ENCODE results near the gene ADGRG6.

The ADGRG6 gene

DNA sequence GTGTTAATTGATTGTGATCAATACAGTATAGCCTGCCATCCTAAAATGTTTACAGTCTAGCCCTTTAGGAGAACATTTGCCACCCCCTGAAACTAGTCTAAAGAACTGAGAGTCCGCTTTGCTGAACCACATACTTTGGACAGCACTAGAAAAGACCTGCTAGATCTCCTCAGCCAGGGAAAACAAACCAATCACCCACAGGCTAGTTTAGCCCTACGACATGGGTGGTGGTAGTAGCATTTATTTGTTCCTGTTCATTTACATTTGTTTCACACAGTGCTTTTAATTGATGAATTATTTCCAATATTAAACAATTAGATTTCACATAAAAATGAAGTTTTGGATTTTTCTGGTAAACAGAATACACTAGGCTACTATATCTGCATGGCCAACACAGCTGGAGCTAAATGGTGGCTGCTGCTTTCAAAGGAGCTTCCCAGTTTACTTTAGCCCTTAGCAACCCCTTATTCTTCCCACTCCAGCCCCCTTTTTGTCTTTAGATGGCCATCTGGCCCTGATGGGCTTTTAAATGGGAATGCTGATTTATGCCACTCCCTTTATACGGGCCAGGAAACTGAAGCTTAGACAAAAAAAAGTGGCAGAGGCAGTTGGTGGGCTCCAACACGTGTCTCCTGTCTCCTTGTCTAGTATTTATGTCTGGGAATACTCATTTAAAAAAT is 72.4 kb downstream of the ADGRG6 start:
- no peak for DNase-seq
- TF ChIP-seq GATA1 (IDR thresholded peaks at IDR 0.05; ENCODE audit: low read depth, low read length) = no peak
- TF ChIP-seq POLR2A (IDR thresholded peaks at IDR 0.05; ENCODE audit: low read length) = no peak

DNA sequence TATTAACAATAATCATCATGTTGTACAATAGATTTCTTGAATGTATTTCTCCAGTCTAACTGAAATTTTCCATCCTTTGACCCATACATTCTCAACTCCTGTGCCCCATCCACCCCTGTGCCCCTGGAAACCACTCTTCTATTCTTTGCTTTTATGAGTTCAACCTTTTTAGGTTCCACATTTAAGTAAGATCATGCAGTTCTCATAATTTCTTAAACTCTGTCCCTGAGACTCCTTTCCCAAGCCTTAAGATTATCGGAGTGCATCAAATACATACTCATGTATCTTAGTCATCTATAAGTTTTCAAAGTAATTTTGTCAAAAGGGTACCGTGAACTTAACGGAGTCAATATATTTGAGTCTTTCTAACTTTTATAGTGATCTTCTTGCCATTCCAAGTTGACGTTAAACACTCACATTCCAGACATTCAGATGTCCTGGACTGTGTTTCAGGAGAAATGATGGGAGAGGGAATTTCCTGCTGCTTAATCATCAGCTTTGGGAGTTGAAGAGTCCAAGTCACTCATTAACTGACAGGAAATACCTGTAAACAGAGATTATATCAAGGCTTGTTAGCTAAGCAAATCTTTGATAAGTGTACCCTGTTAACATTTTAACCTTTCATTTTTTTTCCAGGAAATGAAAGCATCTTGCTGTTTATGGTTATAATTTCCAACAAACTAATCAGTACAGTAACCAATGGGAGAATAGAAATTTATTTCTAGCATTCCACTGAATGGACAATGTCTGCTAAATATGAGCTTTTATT is 73.3 kb downstream of the ADGRG6 start:
- TF ChIP-seq POLR2A (IDR thresholded peaks at IDR 0.05; ENCODE audit: low read length) (no peak), GATA1 (IDR thresholded peaks at IDR 0.05; ENCODE audit: low read depth, low read length) (no peak)
- DNase-seq = no peak

DNA sequence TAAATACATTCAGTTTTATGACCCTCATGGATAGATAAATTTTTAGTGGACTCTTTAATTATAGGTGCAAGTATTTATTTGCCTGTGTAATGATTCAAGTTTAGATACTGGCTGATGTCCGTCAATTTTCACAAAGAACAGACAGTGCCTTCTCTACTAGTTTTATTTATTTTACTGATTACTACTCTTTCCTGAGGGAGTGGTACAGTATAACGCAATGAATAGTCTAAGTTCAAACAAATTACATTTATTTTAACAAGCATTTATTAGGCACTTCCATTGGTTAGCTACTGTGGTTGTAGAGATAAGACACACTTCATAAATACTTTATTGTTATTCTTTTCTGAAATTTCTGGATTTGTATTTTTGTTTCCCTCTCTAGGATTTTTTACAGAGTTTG is 74.3 kb downstream of the ADGRG6 start:
- TF ChIP-seq POLR2A (IDR thresholded peaks at IDR 0.05; ENCODE audit: low read length) (no peak), GATA1 (IDR thresholded peaks at IDR 0.05; ENCODE audit: low read depth, low read length) (no peak)
- no peak for DNase-seq

DNA sequence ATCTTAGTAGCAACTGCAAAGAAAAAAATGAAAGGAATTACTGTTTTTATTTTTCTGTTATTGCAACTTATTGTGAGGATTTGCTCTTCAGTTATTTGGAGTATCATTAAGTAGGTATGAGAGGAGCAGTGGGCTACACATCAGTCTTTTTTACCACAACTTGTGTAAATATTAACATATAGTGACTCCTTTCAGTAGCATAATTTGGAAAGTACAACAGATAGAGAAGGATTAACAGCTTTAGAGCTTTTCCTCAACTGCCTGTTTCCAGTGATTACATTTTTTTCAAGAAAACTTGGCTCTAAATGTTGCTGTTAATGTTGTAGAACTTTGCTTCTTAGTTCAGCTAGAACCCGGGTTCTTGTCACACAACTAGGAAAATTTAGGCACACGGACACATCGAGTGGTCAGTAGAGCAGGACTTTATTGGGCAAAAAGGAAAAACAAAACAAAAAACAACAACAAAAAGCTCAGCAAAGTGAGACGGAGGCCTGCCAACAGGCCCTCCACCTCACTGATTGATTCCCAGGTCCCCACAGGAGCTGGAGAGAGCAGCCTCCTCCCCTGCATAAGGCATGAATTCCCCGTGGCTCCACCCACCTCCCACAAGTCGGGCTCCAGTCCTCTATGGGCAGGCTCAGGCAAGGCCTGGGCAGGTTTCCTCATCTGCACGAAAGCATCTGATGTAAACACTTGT is 75.1 kb downstream of the ADGRG6 start:
- TF ChIP-seq GATA1 (IDR thresholded peaks at IDR 0.05; ENCODE audit: low read depth, low read length) (no peak), POLR2A (IDR thresholded peaks at IDR 0.05; ENCODE audit: low read length) (no peak)
- no peak for DNase-seq

DNA sequence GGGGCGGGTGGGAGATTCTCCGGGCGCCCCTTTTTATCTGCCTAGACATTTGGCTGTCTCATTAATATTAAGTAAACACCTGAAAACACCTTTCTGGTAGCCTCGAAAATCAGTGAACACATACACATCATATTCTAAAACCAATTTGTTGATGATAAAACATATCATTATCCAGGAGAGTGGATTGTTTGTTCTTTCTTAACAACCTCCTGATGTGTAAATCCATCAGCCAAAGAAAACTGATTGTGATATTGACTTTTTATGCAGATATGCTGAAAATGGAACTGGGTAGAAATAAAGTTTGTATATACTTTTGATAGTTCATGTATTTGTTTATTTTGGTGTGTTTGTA is 75.7 kb downstream of the ADGRG6 start:
- no peak for DNase-seq

DNA sequence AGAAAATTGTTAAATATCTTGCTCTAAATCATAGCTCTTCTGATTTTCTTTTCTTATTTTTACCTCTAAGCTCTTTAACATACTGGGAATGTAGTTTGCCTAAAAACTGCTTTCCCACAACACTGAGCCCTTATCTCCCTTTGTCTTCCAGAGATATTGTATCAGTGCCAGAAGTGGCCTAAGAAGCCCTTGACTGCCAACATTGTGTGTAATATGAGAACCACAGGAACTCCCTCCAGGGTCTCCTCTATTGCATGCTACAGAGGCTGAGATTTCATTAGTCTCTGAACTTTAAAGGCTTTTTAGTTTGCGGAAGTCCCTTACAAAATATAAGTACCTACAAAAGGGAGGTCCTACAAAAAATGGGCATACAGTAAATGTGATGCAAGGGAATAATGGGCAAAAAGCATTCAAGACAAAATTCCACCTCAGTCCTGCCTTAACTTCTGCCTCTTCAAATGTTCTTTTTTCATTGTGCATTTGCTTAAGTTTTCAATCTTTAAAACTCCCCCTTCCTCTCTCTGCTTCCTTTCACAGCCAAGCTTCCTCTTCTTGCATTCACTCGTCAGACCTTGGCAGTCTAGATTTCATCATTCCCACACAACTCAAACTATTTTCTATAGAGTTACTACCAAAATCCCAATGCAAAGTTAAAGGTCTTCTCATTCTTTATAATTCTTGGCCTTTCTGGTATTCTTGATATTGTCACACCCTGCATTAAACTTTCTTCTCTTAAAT is 76.5 kb downstream of the ADGRG6 start:
- TF ChIP-seq GATA1 (IDR thresholded peaks at IDR 0.05; ENCODE audit: low read depth, low read length) = no peak
- no peak for TF ChIP-seq POLR2A (IDR thresholded peaks at IDR 0.05; ENCODE audit: low read length)
- DNase-seq = no peak

More for the DNA sequence above, 75.7 kb downstream of the ADGRG6 start:
- TF ChIP-seq POLR2A (IDR thresholded peaks at IDR 0.05; ENCODE audit: low read length) (no peak), GATA1 (IDR thresholded peaks at IDR 0.05; ENCODE audit: low read depth, low read length) (no peak)

DNA sequence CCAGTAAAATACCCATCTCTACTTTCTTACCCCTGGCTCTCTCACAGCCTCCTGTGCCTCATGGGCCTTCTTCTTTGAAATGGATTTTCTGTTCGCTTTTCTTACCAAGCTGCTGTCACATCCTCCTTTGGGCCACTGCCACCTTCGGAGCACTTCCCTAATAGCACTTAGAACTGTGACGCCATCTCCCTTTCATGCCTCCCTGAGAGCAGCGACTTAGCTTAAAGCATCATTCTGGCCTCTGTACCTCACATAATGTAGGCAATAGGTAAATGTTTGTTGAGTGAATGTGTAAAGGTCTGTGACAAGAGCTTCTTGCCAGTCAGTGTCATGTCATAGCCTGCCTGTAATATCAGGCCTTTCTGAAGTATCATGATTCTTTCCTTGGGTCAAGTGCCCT is 78.8 kb downstream of the ADGRG6 start:
- TF ChIP-seq GATA1 (IDR thresholded peaks at IDR 0.05; ENCODE audit: low read depth, low read length) (no peak), POLR2A (IDR thresholded peaks at IDR 0.05; ENCODE audit: low read length) (no peak)

DNA sequence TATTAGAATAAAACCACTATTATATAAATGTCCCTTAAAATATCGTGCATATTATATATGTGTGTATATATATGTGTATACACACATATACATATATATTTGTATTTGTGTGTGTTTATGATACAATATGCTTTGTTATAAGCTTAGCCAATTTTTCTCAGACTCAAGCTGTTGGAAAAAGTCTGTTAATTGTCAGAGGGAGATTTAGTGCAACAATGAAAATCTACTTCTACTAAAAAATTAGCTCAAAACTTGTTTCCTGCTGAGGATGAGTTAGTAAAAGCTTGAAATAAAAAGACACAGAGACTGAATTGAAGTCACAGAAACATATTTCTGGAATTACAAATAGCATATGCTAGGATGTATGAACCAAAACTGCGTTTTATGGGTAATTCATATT is 79.4 kb downstream of the ADGRG6 start:
- no peak for DNase-seq
- TF ChIP-seq POLR2A (IDR thresholded peaks at IDR 0.05; ENCODE audit: low read length) (no peak), GATA1 (IDR thresholded peaks at IDR 0.05; ENCODE audit: low read depth, low read length) (no peak)

More for the DNA sequence above, 78.8 kb downstream of the ADGRG6 start:
- DNase-seq = no peak

DNA sequence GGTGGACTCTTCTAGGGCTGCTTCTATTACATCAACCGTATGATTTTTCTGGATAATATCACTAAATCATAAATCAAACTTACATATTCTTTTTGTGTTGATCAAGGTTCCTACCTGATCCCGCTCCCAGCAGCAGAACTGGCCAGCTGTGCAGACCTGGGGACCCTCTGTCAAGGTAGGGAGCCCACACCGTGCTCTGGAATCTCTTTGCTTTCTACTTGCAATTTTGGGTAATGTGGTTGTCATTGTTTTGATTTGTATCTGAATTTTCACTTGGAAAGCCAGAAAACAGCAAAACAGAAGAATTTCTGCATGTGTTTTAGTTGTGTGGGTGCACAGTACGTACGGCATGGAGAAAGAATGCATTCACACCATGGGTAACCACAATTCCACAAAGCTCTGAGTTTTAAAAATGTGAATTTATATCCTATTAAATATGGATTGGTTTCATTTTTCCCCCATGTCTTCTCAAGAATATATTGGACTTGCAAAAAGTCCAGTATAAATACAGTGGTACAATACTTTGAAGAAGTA is 80.1 kb downstream of the ADGRG6 start:
- DNase-seq = no peak
- no peak for TF ChIP-seq GATA1 (IDR thresholded peaks at IDR 0.05; ENCODE audit: low read depth, low read length)
- no peak for TF ChIP-seq POLR2A (IDR thresholded peaks at IDR 0.05; ENCODE audit: low read length)

DNA sequence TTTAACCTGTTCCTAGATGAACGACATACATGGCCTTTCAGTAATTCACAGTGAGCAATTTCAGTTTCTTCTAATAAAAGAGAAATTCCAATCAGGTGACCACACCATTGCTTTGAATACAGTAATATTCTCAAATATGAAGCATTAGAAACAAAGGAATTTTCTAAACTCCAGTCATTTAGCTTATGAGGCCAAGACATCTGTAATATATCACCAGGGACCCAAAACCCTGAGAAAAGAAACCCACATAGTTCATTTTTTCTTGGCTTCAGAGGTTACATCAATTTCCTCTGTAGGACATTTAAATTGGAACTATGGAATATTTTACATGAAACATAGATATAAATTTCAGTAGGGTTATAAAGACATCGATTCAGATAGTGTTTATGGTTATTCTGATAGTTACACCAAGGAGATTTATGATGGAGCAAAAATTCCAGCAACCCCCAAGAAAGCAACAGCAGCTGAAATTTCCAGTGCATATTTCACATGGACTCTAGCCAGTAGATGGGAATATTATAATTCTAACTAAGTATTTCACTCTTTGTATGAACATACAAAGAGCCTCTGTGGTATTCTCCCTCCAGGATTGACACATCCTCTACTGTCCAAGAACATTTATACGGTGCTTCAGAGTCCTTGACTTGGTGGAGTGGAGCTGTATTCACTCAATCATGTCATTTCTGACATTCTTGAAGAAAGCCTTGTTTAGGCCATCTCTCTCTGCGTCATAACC is 82.9 kb downstream of the ADGRG6 start:
- TF ChIP-seq POLR2A (IDR thresholded peaks at IDR 0.05; ENCODE audit: low read length) (no peak), GATA1 (IDR thresholded peaks at IDR 0.05; ENCODE audit: low read depth, low read length) (no peak)
- DNase-seq = no peak

DNA sequence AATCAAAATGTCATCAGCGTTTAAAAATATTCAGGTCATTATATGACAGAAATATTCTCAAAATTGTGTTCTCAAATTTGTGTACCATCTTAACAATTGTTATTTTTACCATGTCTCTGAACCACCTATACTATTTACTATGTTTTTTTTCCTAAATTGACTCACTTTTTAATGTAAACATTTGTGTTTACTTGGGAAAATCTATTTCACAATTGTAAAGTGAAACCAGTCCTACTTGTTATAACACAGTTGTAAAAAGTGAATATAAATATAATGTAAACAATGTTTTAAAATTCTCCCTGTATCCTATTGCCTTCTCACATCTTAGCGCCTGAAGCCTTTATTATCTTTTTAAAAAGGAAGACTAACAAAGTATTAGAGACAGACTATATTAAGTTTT is 83.5 kb downstream of the ADGRG6 start:
- TF ChIP-seq GATA1 (IDR thresholded peaks at IDR 0.05; ENCODE audit: low read depth, low read length) (no peak), POLR2A (IDR thresholded peaks at IDR 0.05; ENCODE audit: low read length) (no peak)
- no peak for DNase-seq

DNA sequence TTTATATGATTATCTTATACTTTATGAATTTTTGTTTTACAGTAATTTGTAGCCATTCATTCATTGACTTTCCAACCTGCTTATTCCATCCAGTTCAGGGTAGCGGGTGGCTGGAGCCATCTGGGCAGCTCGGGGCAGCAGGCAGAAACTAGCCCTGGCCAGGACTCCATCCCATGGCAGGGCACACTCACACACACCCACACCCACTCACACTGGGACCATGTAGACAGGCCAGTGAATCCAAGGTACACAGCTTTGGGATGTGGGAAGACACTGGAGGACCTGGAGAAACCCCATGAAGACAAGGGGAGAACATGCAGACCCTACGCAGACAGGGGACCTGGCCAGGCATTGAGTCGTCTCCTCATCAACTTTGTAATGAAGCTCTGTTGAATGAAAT is 84.8 kb downstream of the ADGRG6 start:
- TF ChIP-seq POLR2A (IDR thresholded peaks at IDR 0.05; ENCODE audit: low read length) (no peak), GATA1 (IDR thresholded peaks at IDR 0.05; ENCODE audit: low read depth, low read length) (no peak)
- DNase-seq = no peak
